HEK293 (cell line): ENCODE measurements around the gene JAML.

Experiments used
- CTCF ChIA-PET: fragments of 350-600 bp; formaldehyde crosslinking; extraction: SDS; loops from one replicate; lab custom pipeline; 2021; ENCODE audit warnings: antibody characterized with exemption; lab: Yijun Ruan, JAX
- POLR2A ChIA-PET: fragments of 300-600 bp; formaldehyde crosslinking; extraction: SDS; loops from one replicate; lab custom pipeline; 2020; ENCODE audit warnings: antibody characterized with exemption, inconsistent platforms; lab: Yijun Ruan, JAX
- H3K27ac ChIP-seq: fragments of 200-500 bp; sonication (Bioruptor generic); 2 replicates; pipeline ENCODE4 v1.5.1; 2014; ENCODE audit warnings: low read depth, low read length, control low read depth, inconsistent platforms; ENCODE audit errors: extremely low read depth
- H3K36me3 ChIP-seq, 2 experiments: fragments of 200-500 bp in 1 of 2; sonication (Bioruptor generic) in 1 of 2; 1 replicate in 1 of 2; 2 replicates in 1 of 2; pipeline ENCODE4 v1.5.1; 2014 to 2017; ENCODE audit warnings: inconsistent platforms in 2 of 2, low read length in 2 of 2; ENCODE audit not compliant: control insufficient read depth in 2 of 2, insufficient read depth in 1 of 2
- H3K4me1 ChIP-seq: fragments of 200-500 bp; sonication (Bioruptor generic); 2 replicates; pipeline ENCODE4 v1.5.1; 2014; ENCODE audit warnings: mild to moderate bottlenecking, low read length, inconsistent platforms; ENCODE audit not compliant: control insufficient read depth, insufficient read depth
- H3K4me3 ChIP-seq: 2 replicates; pipeline ENCODE4 v1.5.1; 2011; ENCODE audit warnings: low read depth, mild to moderate bottlenecking, control low read depth, low read length, moderate library complexity
- H3K9me3 ChIP-seq: fragments of 200-500 bp; sonication (Bioruptor generic); 2 replicates; pipeline ENCODE4 v1.5.1; 2014; ENCODE audit warnings: low read depth, low read length, inconsistent platforms; ENCODE audit not compliant: control insufficient read depth, insufficient read depth
- HOXC10 ChIP-seq: sonication (generic); formaldehyde crosslinking; IDR thresholded peaks from 2 replicates; pipeline ENCODE4 v1.8.1; 2023; ENCODE audit warnings: mild to moderate bottlenecking, missing genetic modification reagents
- KLF10 ChIP-seq: fragments of 450-650 bp; IDR thresholded peaks from 2 replicates; pipeline ENCODE4 v1.5.1; 2018; ENCODE audit warnings: missing biosample characterization, mild to moderate bottlenecking, missing genetic modification characterization
- PRDM10 ChIP-seq: fragments of 450-650 bp; formaldehyde crosslinking; IDR thresholded peaks from 2 replicates; pipeline ENCODE4 v1.5.1; 2016; ENCODE audit warnings: missing biosample characterization, missing genetic modification characterization
- SALL2 ChIP-seq: fragments of 450-650 bp; formaldehyde crosslinking; IDR thresholded peaks from 2 replicates; pipeline ENCODE4 v1.5.0; 2017; ENCODE audit warnings: missing biosample characterization, mild to moderate bottlenecking, missing genetic modification characterization, borderline replicate concordance
- SETDB1 ChIP-seq: IDR thresholded peaks from one replicate; pipeline ENCODE4 v1.6.1; 2017; ENCODE audit warnings: mild to moderate bottlenecking, low read length, moderate library complexity, mixed read lengths; ENCODE audit not compliant: insufficient read length
- ZFP3 ChIP-seq: fragments of 450-650 bp; formaldehyde crosslinking; IDR thresholded peaks from 2 replicates; pipeline ENCODE4 v1.5.1; 2016; ENCODE audit warnings: low read depth, missing biosample characterization, missing genetic modification characterization
- ZIC2 ChIP-seq: fragments of 450-650 bp; formaldehyde crosslinking; IDR thresholded peaks from 2 replicates; pipeline ENCODE4 v1.5.1; 2016; ENCODE audit warnings: missing biosample characterization, missing genetic modification characterization
- ZNF114 ChIP-seq: fragments of 450-650 bp; formaldehyde crosslinking; IDR thresholded peaks from 2 replicates; pipeline ENCODE4 v1.5.0; 2017; ENCODE audit warnings: missing biosample characterization, missing genetic modification characterization
- ZNF140 ChIP-seq: fragments of 450-650 bp; formaldehyde crosslinking; IDR thresholded peaks from 2 replicates; pipeline ENCODE4 v1.5.1; 2016; ENCODE audit warnings: missing biosample characterization, missing genetic modification characterization
- ZNF146 ChIP-seq: fragments of 450-650 bp; formaldehyde crosslinking; IDR thresholded peaks from 2 replicates; pipeline ENCODE4 v1.5.1; 2016; ENCODE audit warnings: missing biosample characterization, missing genetic modification characterization
- ZNF16 ChIP-seq: fragments of 450-650 bp; formaldehyde crosslinking; IDR thresholded peaks from 2 replicates; pipeline ENCODE4 v1.5.1; 2016; ENCODE audit warnings: low read depth, missing biosample characterization, missing genetic modification characterization
- ZNF202 ChIP-seq: fragments of 450-650 bp; formaldehyde crosslinking; IDR thresholded peaks from 2 replicates; pipeline ENCODE4 v1.5.1; 2016; ENCODE audit warnings: missing biosample characterization, missing genetic modification characterization, borderline replicate concordance
- ZNF211 ChIP-seq: fragments of 450-650 bp; formaldehyde crosslinking; IDR thresholded peaks from 2 replicates; pipeline ENCODE4 v1.5.1; 2016; ENCODE audit warnings: low read depth, missing biosample characterization, missing genetic modification characterization
- ZNF571 ChIP-seq: fragments of 450-650 bp; formaldehyde crosslinking; IDR thresholded peaks from 2 replicates; pipeline ENCODE4 v1.5.0; 2017; ENCODE audit warnings: missing biosample characterization, missing genetic modification characterization
- ZNF830 ChIP-seq: fragments of 450-650 bp; IDR thresholded peaks from 2 replicates; pipeline ENCODE4 v1.5.0; 2018; ENCODE audit warnings: missing biosample characterization, missing genetic modification characterization, low read depth, mild to moderate bottlenecking, moderate library complexity
- TF ChIP-seq, protein P1 (sequence below): fragments of 450-650 bp; IDR thresholded peaks from 2 replicates; pipeline ENCODE4 v1.5.1; 2018; ENCODE audit warnings: missing biosample characterization, missing genetic modification characterization
- TF ChIP-seq, protein P2 (sequence below): fragments of 450-650 bp; formaldehyde crosslinking; IDR thresholded peaks from 2 replicates; pipeline ENCODE4 v1.5.1; 2016; ENCODE audit warnings: missing biosample characterization, missing genetic modification characterization

JAML gene

GRCh38 chr11:118167253-118167652, 57.6 kb downstream of the JAML start:
- no peak for TF ChIP-seq SETDB1
- Histone ChIP-seq H3K27ac (no peak overlapping the region), H3K9me3 (no peaks in the 10 kb centered on the region), H3K4me3 (no peak overlapping the region), H3K4me1 (no peaks in the 10 kb centered on the region), H3K36me3 (no peaks in the 10 kb centered on the region)
- POLR2A ChIA-PET, result no interaction called here
- CTCF ChIA-PET, result interaction anchor here (0.7 to 1.7 kb wide), 4 partner anchors 9 to 28 kb away, joined by 3 to 4 read pairs (median 3); partner anchors contain the start of gene SCN2B

- H3K9me3 ChIP-seq, result no peaks in the 10 kb centered on the region
- no peak overlapping the region for H3K27ac ChIP-seq
- POLR2A ChIA-PET, result no interaction called here
- no peak for TF ChIP-seq ZNF571
- TF ChIP-seq ZNF146 (tag by site-specific recombination), result no peak
- TF ChIP-seq, protein P1, sequence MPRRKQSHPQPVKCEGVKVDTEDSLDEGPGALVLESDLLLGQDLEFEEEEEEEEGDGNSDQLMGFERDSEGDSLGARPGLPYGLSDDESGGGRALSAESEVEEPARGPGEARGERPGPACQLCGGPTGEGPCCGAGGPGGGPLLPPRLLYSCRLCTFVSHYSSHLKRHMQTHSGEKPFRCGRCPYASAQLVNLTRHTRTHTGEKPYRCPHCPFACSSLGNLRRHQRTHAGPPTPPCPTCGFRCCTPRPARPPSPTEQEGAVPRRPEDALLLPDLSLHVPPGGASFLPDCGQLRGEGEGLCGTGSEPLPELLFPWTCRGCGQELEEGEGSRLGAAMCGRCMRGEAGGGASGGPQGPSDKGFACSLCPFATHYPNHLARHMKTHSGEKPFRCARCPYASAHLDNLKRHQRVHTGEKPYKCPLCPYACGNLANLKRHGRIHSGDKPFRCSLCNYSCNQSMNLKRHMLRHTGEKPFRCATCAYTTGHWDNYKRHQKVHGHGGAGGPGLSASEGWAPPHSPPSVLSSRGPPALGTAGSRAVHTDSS (tag by site-specific recombination), result no peak
- no peak for TF ChIP-seq ZNF140 (tag by site-specific recombination)
- no peak for TF ChIP-seq ZNF114 (tag by site-specific recombination)
- TF ChIP-seq SALL2 (tag by site-specific recombination), result no peak
- no peak for TF ChIP-seq ZIC2 (tag by site-specific recombination)
- TF ChIP-seq HOXC10, result no peak
- TF ChIP-seq KLF10 (tag by site-specific recombination), result no peak
- no peak for TF ChIP-seq ZNF830 (tag by site-specific recombination)
- no peak for TF ChIP-seq ZNF202 (tag by site-specific recombination)
- TF ChIP-seq PRDM10 (tag by site-specific recombination), result no peak
- no peak for TF ChIP-seq ZFP3 (tag by site-specific recombination)
- TF ChIP-seq ZNF16 (tag by site-specific recombination), result no peak
- TF ChIP-seq, protein P2, sequence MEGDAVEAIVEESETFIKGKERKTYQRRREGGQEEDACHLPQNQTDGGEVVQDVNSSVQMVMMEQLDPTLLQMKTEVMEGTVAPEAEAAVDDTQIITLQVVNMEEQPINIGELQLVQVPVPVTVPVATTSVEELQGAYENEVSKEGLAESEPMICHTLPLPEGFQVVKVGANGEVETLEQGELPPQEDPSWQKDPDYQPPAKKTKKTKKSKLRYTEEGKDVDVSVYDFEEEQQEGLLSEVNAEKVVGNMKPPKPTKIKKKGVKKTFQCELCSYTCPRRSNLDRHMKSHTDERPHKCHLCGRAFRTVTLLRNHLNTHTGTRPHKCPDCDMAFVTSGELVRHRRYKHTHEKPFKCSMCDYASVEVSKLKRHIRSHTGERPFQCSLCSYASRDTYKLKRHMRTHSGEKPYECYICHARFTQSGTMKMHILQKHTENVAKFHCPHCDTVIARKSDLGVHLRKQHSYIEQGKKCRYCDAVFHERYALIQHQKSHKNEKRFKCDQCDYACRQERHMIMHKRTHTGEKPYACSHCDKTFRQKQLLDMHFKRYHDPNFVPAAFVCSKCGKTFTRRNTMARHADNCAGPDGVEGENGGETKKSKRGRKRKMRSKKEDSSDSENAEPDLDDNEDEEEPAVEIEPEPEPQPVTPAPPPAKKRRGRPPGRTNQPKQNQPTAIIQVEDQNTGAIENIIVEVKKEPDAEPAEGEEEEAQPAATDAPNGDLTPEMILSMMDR (tag by site-specific recombination), result no peak
- no peak for TF ChIP-seq ZNF211
- CTCF ChIA-PET, result interaction anchor here (1.7 kb wide), 1 partner anchor 22 kb away, joined by 4 read pairs; no protein-coding TSS in a partner anchor
- no peaks in the 10 kb centered on the region for H3K4me1 ChIP-seq
- no peak overlapping the region for H3K4me3 ChIP-seq
- no peaks in the 10 kb centered on the region for H3K36me3 ChIP-seq
Measured at GRCh38 chr11:118166641-118167040, 58.2 kb downstream of the JAML start.
